Measurements from ENCODE around the gene CRYBG3.
"Not testable (repeated sequence)": the region's sequence is repeated elsewhere in the genome, so short reads cannot be mapped to it uniquely, and the experiment has no call there.

Gene CRYBG3

DNA sequence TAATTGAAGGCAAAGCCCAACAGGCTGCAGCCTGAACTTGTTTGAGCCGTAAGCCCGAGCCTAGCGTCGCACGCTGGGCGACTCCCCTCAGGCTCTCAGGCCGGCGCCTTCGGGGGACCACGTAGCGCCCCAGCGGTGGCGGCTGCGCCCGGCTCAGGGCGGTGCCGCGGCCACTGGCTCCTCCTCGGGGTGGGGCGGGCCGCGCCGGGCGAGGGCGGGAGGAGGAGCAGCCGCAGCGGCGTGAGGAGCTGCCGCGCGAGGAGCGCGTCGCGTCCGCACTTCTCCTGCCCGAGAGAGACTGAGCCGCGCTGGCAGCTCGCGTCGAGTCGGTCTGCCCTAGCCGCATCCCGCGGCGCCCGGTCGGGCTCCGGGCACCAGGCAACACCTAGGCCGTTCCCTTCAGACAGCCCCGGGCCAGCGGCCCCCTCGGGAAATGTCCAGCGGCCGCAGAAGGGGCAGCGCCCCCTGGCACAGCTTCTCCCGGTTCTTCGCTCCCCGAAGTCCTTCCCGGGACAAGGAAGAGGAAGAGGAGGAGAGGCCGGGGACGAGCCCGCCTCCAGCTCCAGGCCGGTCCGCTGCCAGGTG is at the start of gene CRYBG3:
Gene CRYBG3, plus strand, starts transcription at position 238 of the 585 bp plus-strand sequence. Its CDS starts 196 bp downstream, at position 434.
- DNase-seq (ENCODE audit: low read depth in 2 of 2) = peak; percentile 62 to 64

DNA sequence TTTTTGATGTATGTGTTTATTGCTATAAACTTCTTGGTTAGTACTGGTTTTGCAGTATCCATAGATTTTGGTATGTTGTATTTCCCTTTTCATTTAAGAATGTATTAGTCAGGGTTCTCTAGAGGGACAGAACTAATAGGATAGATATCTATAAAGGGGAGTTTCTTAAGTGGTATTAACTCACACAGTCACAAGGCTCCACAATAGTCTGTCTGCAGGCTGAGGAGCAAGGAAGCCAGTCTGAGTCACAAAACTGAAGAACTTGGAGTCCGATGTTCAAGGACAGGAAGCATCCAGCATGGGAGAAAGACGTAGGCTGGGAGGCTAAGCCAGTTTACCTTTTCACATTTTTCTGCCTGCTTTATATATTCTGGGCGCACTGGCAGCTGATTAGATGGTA is 48.9 kb upstream of the CRYBG3 start:
- DNase-seq (ENCODE audit: low read depth in 2 of 2) = no peak

DNA sequence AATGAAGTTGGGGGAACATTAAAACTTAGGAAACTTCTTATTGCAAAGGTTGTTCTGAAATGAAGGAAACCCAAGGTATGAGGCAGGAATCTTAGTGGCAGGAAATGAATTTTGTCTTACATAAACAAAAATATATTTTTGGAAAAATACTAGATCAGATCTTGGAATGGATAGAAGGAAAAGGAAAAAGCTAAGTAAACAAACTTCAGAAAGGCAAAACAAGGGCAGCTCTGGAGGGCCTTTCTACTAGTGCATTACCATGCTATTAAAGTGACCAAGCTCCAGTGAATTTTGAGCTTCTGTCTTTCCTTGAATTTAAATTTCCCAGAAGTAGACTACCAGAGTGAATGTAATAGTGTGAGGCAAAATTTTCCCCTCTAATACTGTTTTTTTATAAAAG is 43.7 kb upstream of the CRYBG3 start:
- no peak for DNase-seq (ENCODE audit: low read depth in 2 of 2)

- peak; percentile 19 to 36 for DNase-seq (ENCODE audit: low read depth in 2 of 2)
These were observed 28.3 kb upstream of the CRYBG3 start for GRCh38 chr3:97793420-97794019.

DNA sequence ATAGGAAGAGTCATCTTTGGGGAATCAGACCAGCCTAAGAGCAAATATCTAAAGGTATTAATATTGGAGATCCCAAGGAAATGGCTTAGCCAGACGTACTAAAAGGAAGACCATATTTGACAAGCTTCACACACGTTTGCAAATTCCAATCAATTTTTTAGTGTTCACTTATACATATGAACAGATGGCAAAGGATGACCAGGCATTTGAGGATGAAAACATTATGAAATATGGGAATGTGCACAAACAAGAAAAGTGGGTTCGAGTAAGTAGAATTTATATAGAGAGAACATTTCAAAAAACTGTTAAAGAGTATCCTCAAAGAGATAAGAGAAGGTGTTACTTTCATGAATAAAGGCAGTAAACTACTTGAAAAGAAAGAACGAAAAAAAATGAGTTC is 25.9 kb upstream of the CRYBG3 start:
- DNase-seq (ENCODE audit: low read depth in 2 of 2) = no peak

DNA sequence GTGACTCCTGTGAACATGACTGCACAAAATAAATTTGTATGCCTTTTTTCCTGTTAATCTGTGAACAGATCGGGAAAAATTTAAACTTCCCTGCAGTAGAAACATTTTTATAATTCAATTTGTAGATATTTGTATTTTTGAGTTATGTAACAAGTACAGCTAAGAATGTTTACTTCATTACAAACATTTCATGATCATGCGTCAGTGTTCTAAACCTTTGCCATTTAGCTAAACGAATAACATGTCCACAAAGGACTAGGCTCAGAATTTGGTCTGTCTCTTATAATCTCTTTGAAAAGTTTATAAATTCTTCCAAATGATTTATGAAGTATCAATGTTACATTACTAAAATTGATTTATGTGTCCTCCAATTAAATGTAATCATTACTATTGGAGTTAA is 17.3 kb upstream of the CRYBG3 start:
- no peak for DNase-seq (ENCODE audit: low read depth in 2 of 2)

DNA sequence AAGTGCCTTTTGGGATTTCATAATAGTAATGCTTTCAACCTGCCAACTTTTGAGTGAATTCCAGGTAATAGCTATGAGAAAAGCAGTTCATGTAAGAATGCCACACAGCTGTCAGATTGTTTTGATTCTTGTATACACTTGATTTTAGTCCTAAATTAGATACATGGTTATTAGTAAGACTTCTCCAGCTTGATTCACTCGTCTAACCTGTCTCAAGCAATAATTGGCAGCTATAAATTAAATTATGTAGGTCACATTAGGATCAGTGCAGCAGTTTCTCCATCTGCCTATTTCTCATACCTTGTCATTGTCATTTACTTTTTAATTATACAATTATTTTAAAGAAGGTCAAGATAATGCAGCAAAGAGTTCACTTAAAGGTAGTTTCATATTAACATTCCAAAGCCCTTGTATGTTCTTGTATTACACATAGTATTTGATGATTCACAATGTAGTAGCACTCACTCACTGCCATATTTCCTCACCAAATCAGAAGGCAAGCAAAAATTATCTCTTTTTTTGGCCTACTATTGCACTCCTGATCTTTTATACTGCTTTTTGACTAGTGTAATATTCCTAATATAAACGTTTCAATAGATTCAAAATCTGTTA is 10.9 kb upstream of the CRYBG3 start:
- no peak for DNase-seq (ENCODE audit: low read depth in 2 of 2)

DNA sequence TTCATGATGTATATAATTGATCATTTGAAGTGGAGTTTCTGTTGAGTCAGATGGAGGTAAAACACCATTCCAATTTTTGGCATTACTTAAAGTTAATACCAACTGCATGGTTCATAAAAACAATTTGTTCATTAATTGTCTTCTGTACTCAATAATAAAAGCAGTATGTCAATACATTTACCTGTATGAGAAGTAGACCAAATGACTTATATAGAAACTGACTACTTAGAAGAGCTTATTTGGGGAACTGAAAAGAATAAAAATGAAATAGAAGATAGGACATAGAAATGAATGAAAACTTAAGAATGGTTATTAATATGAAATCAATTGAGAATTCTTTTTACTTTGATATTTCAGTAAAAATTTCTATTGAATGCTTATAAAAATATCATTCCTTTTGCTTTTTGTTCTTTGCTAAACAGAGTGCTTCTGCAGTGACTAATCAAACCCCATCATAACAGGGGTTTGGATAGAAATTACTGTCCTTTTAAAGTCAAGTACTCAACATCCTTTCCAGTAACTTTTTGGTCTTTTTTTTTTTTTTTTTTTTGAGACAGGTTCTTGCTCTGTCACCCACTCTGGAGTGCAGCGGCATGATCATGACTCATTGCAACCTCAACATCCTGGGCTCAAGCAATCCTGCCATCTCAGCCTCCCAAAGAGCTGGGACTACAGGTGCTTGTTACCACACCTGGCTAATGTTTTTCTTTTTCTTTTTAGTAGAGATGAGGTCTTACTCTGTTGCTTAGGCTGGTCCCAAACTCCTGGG is 6.5 kb upstream of the CRYBG3 start:
- DNase-seq (ENCODE audit: low read depth in 2 of 2) = no peak

DNA sequence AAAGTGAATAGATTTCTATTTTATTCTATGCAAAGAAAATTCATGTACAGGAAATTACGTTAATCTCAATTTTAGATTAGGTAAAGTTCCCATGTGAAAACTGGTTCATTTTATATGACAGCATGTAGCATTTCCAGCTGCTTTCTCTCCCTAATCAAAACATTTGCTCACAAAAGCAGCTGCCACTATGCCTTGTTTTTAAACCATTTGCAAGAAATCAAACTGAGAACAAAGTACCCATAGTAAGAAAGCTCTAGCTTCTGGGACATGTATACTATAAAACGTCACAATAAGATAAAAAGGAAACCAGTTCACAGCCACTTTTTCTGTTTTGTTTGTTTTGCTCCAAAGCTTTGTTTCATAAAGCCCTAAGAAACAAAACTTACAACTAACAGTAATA is 5.0 kb upstream of the CRYBG3 start:
- DNase-seq (ENCODE audit: low read depth in 2 of 2) = no peak

DNA sequence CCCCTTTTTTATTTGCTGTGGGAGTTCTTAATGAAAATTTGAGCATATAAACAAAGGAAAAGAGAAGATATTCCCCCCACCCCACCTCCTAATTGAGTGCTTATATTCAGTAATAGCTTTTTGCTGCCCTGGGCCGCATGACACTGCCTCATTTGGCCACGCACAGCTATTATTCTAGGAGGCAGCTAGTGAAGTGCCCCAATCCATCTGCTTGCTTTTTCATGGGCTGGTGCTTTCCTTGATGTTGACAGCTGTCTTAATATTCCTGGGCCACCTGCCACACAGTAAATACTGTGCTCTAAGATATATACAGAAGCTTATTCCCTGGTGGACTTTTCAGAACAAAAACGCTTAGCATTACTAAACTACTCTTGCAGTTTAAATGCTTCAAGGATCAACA is 3.8 kb upstream of the CRYBG3 start:
- DNase-seq (ENCODE audit: low read depth in 2 of 2) = no peak

- no peak for DNase-seq (ENCODE audit: low read depth in 2 of 2)
These were observed 1.0 kb upstream of the CRYBG3 start for GRCh38 chr3:97820780-97821179.

GRCh38 chr3:97821287-97821773 is 481 bp upstream of the CRYBG3 start:
- DNase-seq (ENCODE audit: low read depth in 2 of 2) = no peak

DNA sequence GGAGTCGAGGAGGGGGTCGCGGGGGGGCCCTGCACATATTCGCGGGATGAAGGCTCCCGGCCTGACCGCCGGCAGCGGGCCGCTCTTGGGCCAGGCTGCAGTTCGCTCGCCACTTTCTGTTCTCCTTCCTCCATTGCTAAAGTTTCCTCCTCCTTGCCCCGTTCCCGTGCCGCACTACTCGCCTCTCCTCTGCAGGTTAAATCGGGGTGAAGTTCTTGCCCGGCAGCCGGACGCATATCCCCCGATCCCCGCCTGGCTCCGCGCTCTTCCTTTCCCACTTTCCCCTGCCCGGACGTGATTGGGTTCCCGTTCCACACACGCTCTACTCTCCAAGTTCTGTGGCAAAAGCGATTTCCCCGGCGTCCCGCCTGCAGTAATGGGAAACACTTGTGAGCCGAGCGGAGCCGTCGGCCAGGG is 556 bp downstream of the CRYBG3 start:
- DNase-seq (ENCODE audit: low read depth in 2 of 2) = peak; percentile 32 to 33

DNA sequence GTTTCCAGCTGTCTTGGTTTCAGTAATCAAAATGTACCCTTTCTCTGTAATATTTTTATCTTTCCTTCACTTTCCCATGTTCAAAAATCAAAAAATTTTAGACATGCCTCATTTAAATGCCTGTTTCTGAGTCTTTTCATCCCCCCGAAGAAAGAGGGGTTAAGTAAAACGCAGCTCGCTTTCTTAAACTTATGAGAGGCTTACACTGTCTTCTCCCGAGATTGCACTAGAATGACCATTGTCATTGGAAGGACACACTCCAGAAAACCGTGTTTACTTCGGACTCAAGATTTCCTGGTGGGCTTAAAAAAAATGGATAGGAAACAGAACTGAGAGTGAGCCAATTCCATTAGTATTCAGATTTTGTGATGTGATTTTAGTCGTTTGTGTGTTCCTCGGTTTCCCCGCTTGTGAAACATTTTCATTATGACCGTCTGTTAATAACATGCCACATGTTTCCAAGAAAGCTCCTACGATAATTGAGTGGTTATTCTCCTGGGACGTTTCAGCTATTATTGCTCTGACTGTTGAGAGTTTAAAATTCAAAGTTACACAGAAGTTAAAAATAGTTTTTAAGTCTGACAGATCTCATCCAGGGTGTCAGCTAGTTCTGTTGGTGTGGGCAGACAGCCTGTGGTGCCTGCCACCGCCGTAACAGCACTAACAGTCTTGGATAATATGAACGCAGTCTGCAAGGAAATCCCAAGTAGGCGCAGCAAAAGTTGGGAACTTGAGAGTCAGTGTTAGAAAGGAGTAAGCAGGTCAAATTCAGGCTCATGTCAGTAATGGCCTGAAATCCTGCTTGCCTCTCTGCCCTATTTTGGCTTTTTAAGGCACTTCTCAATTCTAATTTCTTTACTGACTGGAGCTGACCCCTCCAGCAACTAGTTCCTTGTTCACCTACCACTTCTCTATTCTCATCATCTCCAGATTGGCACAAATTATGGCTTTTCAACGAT is 1.5 kb downstream of the CRYBG3 start:
- DNase-seq (ENCODE audit: low read depth in 2 of 2) = no peak

DNA sequence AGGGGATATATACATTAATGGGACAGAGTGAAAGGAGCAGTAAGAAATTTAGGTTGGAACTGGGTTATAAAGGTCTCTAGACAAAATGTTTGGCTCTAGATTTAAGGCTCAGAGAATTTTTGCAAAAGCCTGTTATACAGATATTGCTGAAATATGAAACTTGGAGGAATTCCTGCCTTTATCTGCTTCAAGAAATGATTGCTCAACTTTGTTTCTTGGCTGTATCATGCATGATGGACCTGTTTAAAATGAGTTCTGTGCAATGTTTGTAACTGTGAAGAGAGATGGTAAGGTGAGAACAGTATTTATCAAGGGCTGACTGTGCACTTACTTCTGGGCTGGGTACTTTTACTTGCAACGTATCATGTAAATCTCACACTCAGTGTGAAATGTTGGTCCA is 3.3 kb downstream of the CRYBG3 start:
- no peak for DNase-seq (ENCODE audit: low read depth in 2 of 2)

DNA sequence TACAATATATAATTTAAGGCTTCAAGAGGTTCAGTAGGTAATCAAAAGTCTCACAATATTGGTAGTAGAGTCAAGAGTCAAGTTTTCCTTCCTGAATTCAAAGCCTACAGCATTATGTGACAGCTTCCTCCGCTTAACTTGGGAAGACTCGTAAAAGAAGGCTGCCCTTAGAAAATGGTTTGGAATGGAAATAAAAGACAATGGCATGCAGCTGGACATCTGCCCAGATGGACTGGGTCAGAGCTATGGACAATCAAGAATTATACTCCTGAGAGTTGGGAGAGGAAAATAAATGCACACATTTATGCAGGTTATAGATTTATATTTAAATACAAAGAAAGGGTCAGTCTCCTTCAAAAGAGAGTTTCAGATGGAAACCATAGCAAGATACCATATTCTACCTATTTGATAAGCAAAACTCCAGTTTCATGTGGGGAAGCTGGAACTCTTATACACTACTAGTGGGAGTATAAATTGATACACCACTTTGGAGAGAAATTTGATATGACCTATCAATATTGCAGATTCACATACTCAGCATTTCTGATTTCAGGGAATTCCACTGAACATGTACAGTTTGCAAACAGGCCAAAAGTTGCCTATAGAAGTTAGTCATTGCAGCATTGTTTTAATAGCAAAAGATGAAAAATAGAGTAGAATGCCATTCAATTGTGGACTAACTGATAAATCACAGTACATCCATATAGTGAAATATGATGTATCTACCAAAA is 6.1 kb downstream of the CRYBG3 start:
- no peak for DNase-seq (ENCODE audit: low read depth in 2 of 2)

DNA sequence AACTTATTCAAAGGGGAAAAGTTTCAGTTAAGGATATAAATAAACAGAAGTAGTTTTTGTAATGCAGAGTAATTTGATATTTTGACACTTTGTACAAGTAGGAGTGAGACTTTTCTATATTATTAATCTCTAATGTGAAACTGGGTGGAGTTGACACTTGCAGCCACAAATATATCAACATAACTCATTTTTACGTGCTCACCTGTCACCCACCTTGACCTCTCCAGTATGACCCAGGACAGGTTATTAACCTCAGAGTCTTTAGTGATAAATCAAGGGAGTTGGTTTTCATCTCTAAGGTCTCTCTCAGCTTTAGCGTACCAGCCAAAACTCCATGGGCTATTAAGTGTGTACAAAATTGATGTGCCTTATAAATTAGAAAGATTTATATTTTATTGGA is 7.4 kb downstream of the CRYBG3 start:
- DNase-seq (ENCODE audit: low read depth in 2 of 2) = no peak

DNA sequence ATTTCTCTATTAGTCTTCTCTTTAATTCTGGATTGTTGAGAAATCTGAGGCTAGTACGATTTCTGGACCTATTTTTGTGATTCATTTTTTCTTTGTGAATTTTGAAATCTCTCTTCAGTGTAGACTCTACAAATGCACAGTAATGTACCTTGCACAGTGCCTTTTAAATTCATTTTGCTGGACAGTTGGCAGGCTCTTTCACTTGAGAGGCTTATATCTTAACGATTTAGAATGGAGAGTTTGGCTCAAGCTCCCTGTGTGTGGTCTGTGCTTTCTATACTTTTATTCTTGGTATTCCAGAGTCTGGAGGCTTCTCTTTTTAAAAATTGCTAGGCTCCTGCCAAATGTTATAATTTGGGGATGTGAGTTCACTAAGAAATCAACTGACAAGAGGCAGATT is 8.8 kb downstream of the CRYBG3 start:
- DNase-seq (ENCODE audit: low read depth in 2 of 2) = no peak

GRCh38 chr3:97831140-97831539 is 9.3 kb downstream of the CRYBG3 start:
- no peak for DNase-seq (ENCODE audit: low read depth in 2 of 2)

GRCh38 chr3:97833184-97833583 is 11.4 kb downstream of the CRYBG3 start:
- not testable (repeated sequence) for DNase-seq (ENCODE audit: low read depth in 2 of 2)

- no peak for DNase-seq (ENCODE audit: low read depth in 2 of 2)
These were observed 13.9 kb downstream of the CRYBG3 start for GRCh38 chr3:97835761-97836160.

Data from fibroblast of skin of left quadriceps (primary cell).